ENCODE measurements around the gene FAM184B. TPM values are rescaled to one million over a fixed set of nuclear protein-coding genes. Genes with fewer than 3 reads are reported as not detected.

The FAM184B gene
- total and polyA plus RNA-seq, 2 of the 4 experiments (the other 2 are of a cell fraction) = 0.07 to 0.18 TPM

DNA sequence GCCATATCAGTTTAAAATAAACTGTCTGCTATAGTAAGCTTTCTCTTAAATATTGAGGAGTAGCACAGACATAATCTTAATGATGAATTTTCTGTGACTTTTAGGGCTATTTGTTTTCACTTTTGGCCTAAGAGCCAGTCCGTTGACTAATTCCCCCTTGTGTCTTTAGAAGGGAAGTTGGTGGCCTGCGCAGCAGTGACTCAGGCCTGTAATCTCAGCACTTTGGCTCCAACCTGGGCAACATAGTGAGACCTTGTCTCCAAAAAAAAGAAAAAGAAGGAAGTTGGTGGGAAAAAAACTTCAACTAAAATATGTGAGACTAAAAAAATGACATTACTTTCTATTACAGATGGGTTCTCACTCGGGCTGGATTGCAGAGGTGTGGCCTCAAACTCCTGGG lies 32.7 kb upstream of the FAM184B start:
- POLR2A ChIA-PET (ENCODE audit: unreplicated experiment) = no interaction called here
- Histone ChIP-seq H4K5ac (ENCODE audit: low read depth, low read length) (peak overlapping the region; percentile 50; the same call in 1 of the 2 replicates), H3K4me1 (ENCODE audit: control insufficient read depth, insufficient read depth, low read length) (no peaks in the 10 kb centered on the region), H2AK9ac (replicated peaks; ENCODE audit: low read depth, low read length, poor library complexity) (no peak overlapping the region), H3K18ac (ENCODE audit: low read depth, low read length) (no peak overlapping the region), H3K9me1 (ENCODE audit: insufficient read depth, low read length) (no peaks in the 10 kb centered on the region), H3K56ac (ENCODE audit: extremely low read depth, insufficient read depth, low read length) (no peak overlapping the region), H2BK20ac (ENCODE audit: low read depth, low read length) (0 out of 2 replicates have a peak overlapping the region, but pooled peaks have one; percentile 54), H4K91ac (ENCODE audit: insufficient read depth, low read depth, low read length) (no peak overlapping the region), H3K27ac (ENCODE audit: insufficient read depth, low read length) (peak overlapping the region; percentile 18; the same call in 1 of the 2 replicates), H3K27me3 (ENCODE audit: control insufficient read depth, insufficient read depth, low read length) (no peaks in the 10 kb centered on the region), H3K79me1 (ENCODE audit: low read depth in 1 of 2, low read length in 2 of 2) (peaks cover 2 to 16% of the 10 kb centered on the region in 2 experiments), H2BK5ac (ENCODE audit: low read depth, low read length, poor library complexity, severe bottlenecking) (peak overlapping the region; percentile 0), H2AK5ac (ENCODE audit: low read depth, low read length) (no peak overlapping the region), H4K20me1 (ENCODE audit: insufficient read depth, low read length) (peaks cover 8% of the 10 kb centered on the region; the same call in 1 of the 2 replicates), H3K4ac (ENCODE audit: low read depth, low read length) (no peak overlapping the region), H3K14ac (replicated peaks; ENCODE audit: low read depth, low read length) (no peak overlapping the region), H4K8ac (ENCODE audit: low read depth in 2 of 2, low read length in 2 of 2) (peak overlapping the region; percentile 64 to 67; a peak in 3 of 4 replicates), H3K36me3 (ENCODE audit: control insufficient read depth, insufficient read depth, low read length) (no peaks in the 10 kb centered on the region), H3K4me3 (ENCODE audit: insufficient read depth, low read depth, low read length) (no peak overlapping the region), H3K9ac (ENCODE audit: low read depth, low read length) (peak overlapping the region; percentile 57; the same call in 1 of the 2 replicates), H2AFZ (replicated peaks; ENCODE audit: low read length, poor library complexity) (no peak overlapping the region), H2BK120ac (ENCODE audit: low read depth, low read length) (no peak overlapping the region), H3K23ac (ENCODE audit: low read depth, low read length) (peak overlapping the region; percentile 0; the same call in 1 of the 2 replicates), H3K4me2 (ENCODE audit: low read depth, low read length) (peak overlapping the region; percentile 23), H3K9me3 (ENCODE audit: control insufficient read depth, insufficient read depth, low read length) (no peaks in the 10 kb centered on the region), H2BK15ac (ENCODE audit: low read depth, low read length) (no peak overlapping the region)
- dilution Hi-C loops (cut with HindIII; ENCODE audit: low sequenced_read_pairs, unreplicated experiment) = no loop called here
- no peak for ATAC-seq (ENCODE audit: low read depth)
- BruUV-seq (replicated peaks) = no TSS peak
- in situ Hi-C loops (cut with MboI; ENCODE audit: low sequenced_read_pairs) = loop anchor here (10.0 to 25.0 kb wide), 2 partner anchors 227 to 781 kb away; partner anchors contain the start of gene LAP3
- TF ChIP-seq, protein P1, sequence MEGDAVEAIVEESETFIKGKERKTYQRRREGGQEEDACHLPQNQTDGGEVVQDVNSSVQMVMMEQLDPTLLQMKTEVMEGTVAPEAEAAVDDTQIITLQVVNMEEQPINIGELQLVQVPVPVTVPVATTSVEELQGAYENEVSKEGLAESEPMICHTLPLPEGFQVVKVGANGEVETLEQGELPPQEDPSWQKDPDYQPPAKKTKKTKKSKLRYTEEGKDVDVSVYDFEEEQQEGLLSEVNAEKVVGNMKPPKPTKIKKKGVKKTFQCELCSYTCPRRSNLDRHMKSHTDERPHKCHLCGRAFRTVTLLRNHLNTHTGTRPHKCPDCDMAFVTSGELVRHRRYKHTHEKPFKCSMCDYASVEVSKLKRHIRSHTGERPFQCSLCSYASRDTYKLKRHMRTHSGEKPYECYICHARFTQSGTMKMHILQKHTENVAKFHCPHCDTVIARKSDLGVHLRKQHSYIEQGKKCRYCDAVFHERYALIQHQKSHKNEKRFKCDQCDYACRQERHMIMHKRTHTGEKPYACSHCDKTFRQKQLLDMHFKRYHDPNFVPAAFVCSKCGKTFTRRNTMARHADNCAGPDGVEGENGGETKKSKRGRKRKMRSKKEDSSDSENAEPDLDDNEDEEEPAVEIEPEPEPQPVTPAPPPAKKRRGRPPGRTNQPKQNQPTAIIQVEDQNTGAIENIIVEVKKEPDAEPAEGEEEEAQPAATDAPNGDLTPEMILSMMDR (conservative IDR thresholded peaks at IDR 0.05; ENCODE audit: low read depth, low read length) = no peak
- TF ChIP-seq, protein P2, sequence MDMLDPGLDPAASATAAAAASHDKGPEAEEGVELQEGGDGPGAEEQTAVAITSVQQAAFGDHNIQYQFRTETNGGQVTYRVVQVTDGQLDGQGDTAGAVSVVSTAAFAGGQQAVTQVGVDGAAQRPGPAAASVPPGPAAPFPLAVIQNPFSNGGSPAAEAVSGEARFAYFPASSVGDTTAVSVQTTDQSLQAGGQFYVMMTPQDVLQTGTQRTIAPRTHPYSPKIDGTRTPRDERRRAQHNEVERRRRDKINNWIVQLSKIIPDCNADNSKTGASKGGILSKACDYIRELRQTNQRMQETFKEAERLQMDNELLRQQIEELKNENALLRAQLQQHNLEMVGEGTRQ (IDR thresholded peaks at IDR 0.05; ENCODE audit: low read depth, low read length) = no peak
- 0 out of 2 replicates have a peak, but pooled peaks have one; percentile 10 for TF ChIP-seq FOS (IDR thresholded peaks at IDR 0.05; ENCODE audit: low read depth, low read length)
- no CpG with 5 or more reads among the region's 3 CpGs for WGBS, 2 experiments (ENCODE audit: extremely low coverage in 2 of 2, insufficient read length in 1 of 2)
- CTCF ChIA-PET = no interaction called here
- intact Hi-C loops (cut with micrococcal nuclease) = loop anchor here (5.0 to 10.0 kb wide), 2 partner anchors 121 to 177 kb away; no protein-coding TSS in a partner anchor
- peak; percentile 59 for DNase-seq
